Uterus (tissue), 4 donors: Measurements from ENCODE around the gene NUDT1. TPM values are rescaled to one million over a fixed set of nuclear protein-coding genes. Genes with fewer than 3 reads are reported as not detected.

ENCODE experiments used
- DNase-seq, 2 donors: peaks; one replicate each; pipeline ENCODE4 v3.0.0-alpha.2; 2019 to 2020
- H3K27ac ChIP-seq, 2 donors: fragments of 200-600 bp; sonication (generic); 1 replicate in 1 of 2; 2 replicates in 1 of 2; pipeline ENCODE4 v1.5.1; 2016 to 2018
- H3K27me3 ChIP-seq, 2 donors: fragments of 200-600 bp; sonication (generic); one replicate each; pipeline ENCODE4 v1.5.1; 2018 to 2019; ENCODE audit warnings: control low read depth in 1 of 2
- H3K36me3 ChIP-seq, 2 donors: fragments of 200-600 bp; sonication (generic); one replicate each; pipeline ENCODE4 v1.5.1; 2019; ENCODE audit warnings: control low read depth in 1 of 2
- H3K4me1 ChIP-seq, 2 donors: fragments of 200-600 bp; sonication (generic); one replicate each; pipeline ENCODE4 v1.5.1; 2018 to 2019; ENCODE audit warnings: control low read depth in 1 of 2
- H3K4me3 ChIP-seq, 2 donors: fragments of 200-600 bp; sonication (generic); 1 replicate in 1 of 2; 2 replicates in 1 of 2; pipeline ENCODE4 v1.5.1; 2018 to 2019; ENCODE audit warnings: mild to moderate bottlenecking in 1 of 2
- H3K9me3 ChIP-seq, 2 donors: fragments of 200-600 bp; sonication (generic); one replicate each; pipeline ENCODE4 v1.5.1; 2019; ENCODE audit warnings: control low read depth in 1 of 2
- POLR2A ChIP-seq, 2 donors: fragments of 450-650 bp; IDR thresholded peaks; one replicate each; pipeline ENCODE4 v1.6.1; 2016; ENCODE audit warnings: antibody characterized with exemption in 2 of 2, mild to moderate bottlenecking in 1 of 2, moderate library complexity in 1 of 2
- intact Hi-C: fragments of 100-400 bp; cut with DNase I; formaldehyde crosslinking; loops from one replicate; pipeline ENCODE4 v1.15.1; 2023; ENCODE audit warnings: low total_unique reads
- microRNA-seq: library from miRNA; unstranded; fragments of <30 nt; microRNA quantifications from one replicate; pipeline ENCODE4, GENCODE V29; 2016; ENCODE audit warnings: borderline microRNAs expressed, borderline replicate concordance
- total RNA-seq, 4 donors: library from RNA; depleted of rRNA in 3 of 4; stranded (reverse); fragments of >200 nt in 3 of 4; gene quantifications; one replicate each; pipeline versions ENCODE4 v1.1.0 to v1.2.4, GENCODE V29; 2014 to 2023
- TF ChIP-seq, protein P1 (sequence below), 4 experiments: fragments of 200-600 bp in 2 of 4; fragments of 450-650 bp in 2 of 4; sonication (generic) in 2 of 4; IDR thresholded peaks; one replicate each; pipeline ENCODE4 v1.5.1; 2016 to 2019; ENCODE audit warnings: antibody characterized with exemption in 4 of 4, mild to moderate bottlenecking in 2 of 4, moderate library complexity in 1 of 4
- donor health status: DM: yes; HTN: yes; CAD: no.

Gene NUDT1
- total RNA-seq, 4 donors from 2014 or later = 2.4 to 13.1 (median 7.6) TPM; not detected in 1

DNA sequence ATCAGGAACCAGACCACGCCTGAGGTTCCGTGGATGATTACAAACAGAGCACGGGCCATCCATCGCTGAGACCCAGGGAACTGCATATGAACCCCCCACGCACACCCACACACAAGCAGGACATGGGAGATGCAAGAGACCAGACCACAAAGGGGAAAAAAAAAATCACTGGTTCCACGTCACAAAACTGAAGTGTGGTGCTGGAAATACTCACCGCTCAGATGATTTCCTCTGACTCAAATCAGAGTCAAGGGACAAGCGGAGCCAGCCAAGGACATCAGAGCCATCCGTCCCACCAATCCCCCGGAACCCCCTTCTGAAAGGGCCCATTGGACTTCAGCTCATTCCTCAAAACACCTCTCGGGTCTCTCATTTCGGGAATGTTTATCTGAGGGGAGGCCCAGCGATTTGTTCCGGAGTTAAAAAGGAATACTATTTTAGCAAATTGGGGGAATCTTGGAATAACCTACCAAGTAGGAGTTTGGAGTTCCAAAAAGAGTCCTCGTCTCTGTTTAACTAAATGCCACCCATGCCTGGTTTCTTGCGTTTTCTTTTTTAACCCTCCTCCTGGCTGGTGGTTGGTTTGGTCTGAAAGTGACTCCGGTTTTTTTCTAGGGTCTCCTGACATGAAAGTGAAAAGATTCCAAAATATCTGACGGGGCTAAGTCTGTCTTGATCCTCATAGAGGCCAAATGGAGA is 57.3 kb downstream of the NUDT1 start:
- TF ChIP-seq POLR2A (IDR thresholded peaks at IDR 0.05) = no peak
- TF ChIP-seq, protein P1, sequence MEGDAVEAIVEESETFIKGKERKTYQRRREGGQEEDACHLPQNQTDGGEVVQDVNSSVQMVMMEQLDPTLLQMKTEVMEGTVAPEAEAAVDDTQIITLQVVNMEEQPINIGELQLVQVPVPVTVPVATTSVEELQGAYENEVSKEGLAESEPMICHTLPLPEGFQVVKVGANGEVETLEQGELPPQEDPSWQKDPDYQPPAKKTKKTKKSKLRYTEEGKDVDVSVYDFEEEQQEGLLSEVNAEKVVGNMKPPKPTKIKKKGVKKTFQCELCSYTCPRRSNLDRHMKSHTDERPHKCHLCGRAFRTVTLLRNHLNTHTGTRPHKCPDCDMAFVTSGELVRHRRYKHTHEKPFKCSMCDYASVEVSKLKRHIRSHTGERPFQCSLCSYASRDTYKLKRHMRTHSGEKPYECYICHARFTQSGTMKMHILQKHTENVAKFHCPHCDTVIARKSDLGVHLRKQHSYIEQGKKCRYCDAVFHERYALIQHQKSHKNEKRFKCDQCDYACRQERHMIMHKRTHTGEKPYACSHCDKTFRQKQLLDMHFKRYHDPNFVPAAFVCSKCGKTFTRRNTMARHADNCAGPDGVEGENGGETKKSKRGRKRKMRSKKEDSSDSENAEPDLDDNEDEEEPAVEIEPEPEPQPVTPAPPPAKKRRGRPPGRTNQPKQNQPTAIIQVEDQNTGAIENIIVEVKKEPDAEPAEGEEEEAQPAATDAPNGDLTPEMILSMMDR (IDR thresholded peaks at IDR 0.05) = no peak
- Histone ChIP-seq H3K4me3 (no peak overlapping the region), H3K4me1 (no peaks in the 10 kb centered on the region), H3K27me3 (no peaks in the 10 kb centered on the region), H3K9me3 (no peaks in the 10 kb centered on the region), H3K27ac (peak overlapping the region; percentile 39 to 60), H3K36me3 (no peaks in the 10 kb centered on the region)
- intact Hi-C loops = no loop called here
- DNase-seq = peak; percentile 25 to 49

DNA sequence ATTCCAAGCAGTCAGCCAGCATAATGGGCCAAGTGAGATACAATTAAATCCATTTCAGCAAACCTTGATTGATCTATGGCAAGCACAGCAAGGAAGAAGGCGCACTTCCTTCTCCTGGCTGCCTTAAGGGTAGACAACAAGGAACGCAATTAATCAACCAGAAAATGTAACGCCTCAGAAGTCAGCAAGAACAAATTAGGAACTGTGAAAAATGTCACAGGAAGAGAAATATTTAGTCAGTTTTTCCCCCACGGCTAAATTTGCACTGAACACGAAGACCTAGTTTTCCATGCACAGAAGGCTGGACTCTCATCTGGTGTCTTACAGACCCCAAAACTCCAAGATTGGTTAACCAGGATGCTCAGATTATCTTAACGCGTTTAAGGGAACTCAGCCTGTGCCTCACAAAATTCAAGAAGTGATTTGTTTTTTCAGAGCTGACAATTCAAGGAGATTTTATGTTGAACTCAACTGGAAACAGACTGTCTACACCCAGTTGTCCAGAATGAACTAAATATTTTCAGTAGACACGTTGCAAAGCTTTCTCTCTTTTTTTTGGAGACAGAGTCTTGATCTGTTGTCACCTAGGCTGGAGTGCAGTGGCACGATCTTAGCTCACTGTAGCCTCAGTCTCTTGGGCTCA is 58.0 kb downstream of the NUDT1 start:
- TF ChIP-seq POLR2A (IDR thresholded peaks at IDR 0.05) = no peak
- TF ChIP-seq, protein P1 (IDR thresholded peaks at IDR 0.05) = no peak

More for the DNA sequence above, 58.0 kb downstream of the NUDT1 start:
- Histone ChIP-seq H3K27ac (peak overlapping the region; percentile 39 to 60), H3K4me1 (no peaks in the 10 kb centered on the region), H3K4me3 (no peak overlapping the region), H3K9me3 (no peaks in the 10 kb centered on the region), H3K36me3 (no peaks in the 10 kb centered on the region), H3K27me3 (no peaks in the 10 kb centered on the region)
- no peak for DNase-seq
- intact Hi-C loops = no loop called here

Small RNA genes lying within 50 kb of the gene (microRNA-seq; reads per million reads assigned to microRNA genes)
- gene MIR6836 = not detected

Other genes with a start within 250 kb of the NUDT1 start
- gene MAD1L1, start 9.3 kb upstream of the NUDT1 start, total RNA-seq = 10 to 100 TPM; 13.3 to 37.4 (median 33.1) TPM
- 10 to 100 TPM in 2 of 4 donors, 1 to 10 TPM in 2; 2.1 to 29.4 (median 12.8) TPM for gene MRM2, start within 50 bp of the NUDT1 start, total RNA-seq
- gene SNX8, start 72.2 kb downstream of the NUDT1 start, total RNA-seq = 10 to 100 TPM in 3 of 4 donors, under 1 TPM in 1; 0.29 to 75.3 (median 30.5) TPM
- gene EIF3B, start 112.6 kb downstream of the NUDT1 start, total RNA-seq = 100 to 1,000 TPM in 2 of 4 donors, 10 to 100 TPM in 2; 67.6 to 155 (median 95.2) TPM
- 10 to 100 TPM in 1 of 4 donors, 1 to 10 TPM in 3; 5.6 to 30.5 (median 8.3) TPM for gene CHST12, start 161.4 kb downstream of the NUDT1 start, total RNA-seq
- gene GRIFIN, start 234.2 kb downstream of the NUDT1 start, total RNA-seq = not detected